GM18526 (cell line): ENCODE results near the gene MED29.

Experiments
- POLR2A ChIP-seq: IDR thresholded peaks from 3 replicates; pipeline ENCODE4 v1.6.1; 2011; ENCODE audit not compliant: insufficient read length; ENCODE audit errors: extremely low read depth

Gene MED29

DNA sequence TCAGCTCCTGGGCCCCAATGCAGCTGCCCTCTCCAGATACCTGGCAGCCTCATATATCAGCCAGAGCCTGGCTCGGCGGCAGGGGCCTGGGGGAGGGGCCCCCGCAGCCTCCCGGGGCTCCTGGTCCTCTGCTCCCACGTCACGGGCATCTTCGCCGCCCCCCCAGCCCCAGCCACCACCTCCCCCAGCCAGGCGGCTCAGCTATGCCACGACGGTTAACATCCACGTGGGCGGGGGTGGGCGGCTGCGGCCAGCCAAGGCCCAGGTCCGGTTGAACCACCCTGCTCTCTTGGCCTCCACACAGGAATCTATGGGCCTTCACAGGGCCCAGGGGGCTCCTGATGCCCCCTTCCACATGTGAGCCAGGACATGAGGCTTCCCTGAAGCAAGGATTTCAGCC is 33.8 kb downstream of the MED29 start:
- no peak for TF ChIP-seq POLR2A

DNA sequence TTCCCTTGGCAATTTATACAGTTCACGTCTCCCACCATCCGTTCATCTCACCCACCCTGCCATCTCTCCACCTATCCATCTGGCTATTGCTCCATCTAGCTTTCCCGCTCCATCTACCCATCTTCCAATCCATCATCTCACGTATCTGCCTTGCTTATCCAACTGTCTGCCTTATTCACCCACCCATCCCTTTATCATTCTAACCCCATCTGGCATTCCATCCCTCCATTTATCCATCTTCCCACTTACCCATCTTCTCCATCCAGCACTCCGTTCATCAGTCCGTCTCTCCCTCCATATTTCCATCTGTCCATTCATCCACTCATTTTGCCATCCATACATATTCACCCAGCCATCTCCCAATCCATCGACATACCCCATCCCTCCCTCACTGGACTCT is 34.6 kb downstream of the MED29 start:
- TF ChIP-seq POLR2A: no peak

DNA sequence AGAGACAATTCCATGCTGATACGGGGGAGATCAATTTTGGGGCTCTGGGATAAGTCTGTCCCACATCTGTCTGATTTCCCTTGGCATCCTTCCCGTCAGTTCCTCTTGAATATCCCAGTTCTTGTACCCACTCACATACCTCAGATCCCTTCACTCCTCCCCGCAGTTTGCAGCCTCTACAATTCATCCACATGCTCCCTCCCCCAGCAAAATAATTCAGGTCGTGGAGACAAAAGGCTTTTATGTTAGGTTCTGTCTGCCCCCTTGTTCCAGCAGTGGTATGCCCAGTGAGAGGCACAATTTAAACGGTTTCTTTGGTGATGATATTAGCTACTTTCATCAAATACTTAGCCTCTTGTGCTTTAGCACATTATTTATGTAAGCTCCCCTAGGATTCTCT is 35.0 kb downstream of the MED29 start:
- TF ChIP-seq POLR2A: no peak

DNA sequence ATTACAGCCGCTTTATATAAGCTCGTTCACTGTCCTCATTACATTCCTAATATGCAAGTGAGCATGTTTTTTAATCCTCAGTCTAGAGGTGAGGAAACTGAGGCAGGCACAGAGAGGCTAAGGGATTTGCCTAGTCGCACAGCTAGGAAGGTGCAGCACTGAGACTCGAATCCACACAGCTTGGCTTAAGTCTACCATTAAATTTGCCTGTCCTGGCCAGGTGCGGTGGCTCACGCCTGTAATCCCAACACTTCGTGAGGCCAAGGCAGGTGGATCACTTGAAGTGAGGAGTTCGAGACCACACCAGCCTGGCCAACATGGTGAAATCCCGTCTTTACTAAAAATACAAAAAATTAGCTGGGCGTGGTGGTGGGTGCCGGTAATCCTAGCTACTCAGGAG is 36.5 kb downstream of the MED29 start:
- no peak for TF ChIP-seq POLR2A

DNA sequence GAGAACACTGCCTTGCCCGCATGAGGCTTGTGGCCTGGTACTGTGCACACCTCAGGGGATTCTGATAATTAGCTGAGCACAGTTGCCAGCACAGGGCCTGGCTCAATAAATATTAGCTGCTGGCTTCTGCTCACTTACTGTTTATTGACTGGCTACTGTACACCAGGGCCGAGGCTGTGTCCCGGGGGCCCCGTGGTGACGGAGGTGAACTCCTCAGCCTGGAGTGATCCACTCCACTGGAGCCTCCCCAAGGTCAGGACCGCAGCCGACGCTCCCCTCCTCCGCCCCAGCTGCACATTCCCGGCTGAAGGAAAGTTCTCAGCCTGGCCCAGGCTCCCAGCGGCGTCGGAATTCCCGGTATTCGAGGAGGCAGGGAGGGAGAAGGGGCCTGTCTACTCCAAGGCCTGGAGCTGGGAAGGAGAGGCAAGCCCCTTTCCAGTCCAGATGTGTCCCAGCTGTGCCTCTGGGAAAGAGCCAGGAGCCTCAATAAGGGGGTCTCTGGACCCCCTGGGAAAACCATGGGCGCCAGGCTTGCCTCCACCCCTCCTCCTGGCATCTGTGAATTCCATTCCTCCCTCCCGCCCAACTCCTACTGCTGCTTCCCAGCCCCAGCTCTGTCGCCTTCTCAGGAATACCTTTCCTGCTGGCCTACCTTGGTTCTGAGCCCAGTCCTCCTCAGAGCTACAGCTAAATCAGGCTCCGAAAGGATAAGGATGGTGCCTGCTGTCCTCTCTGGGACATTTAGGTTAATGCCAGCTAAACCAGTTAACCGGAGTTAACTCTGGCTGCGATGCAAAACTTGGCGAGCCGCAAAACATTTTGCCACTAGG is 37.3 kb downstream of the MED29 start:
- no peak for TF ChIP-seq POLR2A

DNA sequence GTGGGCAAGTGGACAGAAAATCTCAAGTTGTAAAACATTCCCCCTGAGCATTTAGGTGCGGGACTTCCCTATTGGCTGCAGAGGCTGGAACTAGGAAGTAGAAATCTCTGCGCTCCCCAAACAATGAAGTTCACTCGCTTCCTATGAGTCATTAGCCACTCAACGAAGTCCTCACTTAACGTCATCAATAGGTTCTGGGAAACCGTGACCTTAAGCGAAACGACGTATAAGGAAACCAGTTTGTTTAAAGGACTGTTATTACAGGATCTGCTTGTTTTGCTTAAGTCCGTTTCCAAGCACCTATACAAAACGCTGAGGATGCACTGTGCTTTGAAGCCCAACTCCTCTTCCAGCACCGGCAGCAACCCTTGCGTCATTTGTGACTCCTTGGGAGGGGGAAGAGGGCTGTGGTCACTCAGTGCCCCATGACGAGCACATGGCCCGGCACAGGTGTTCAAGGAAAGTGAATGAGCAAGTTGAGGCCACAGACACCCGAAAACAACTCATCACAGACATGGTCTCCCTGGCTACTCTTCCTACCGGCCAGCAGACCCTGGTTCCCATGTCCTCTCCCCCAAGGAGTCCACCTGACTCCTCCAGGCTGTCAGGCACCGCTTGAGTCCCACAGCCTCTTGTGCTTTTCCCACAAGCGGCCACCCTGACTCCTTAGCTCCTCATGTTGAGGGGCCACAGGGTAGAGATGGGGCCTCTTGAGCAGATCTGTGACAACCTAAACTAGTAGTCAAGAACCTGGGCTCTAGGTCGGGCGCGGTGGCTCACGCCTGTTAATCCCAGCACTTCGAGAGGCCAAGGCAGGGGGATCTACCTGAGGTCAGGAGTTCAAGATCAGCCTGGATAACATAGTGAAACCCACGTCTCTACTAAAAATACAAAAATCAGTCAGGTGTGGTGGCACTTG is 39.8 kb downstream of the MED29 start:
- TF ChIP-seq POLR2A: peak; percentile 16

DNA sequence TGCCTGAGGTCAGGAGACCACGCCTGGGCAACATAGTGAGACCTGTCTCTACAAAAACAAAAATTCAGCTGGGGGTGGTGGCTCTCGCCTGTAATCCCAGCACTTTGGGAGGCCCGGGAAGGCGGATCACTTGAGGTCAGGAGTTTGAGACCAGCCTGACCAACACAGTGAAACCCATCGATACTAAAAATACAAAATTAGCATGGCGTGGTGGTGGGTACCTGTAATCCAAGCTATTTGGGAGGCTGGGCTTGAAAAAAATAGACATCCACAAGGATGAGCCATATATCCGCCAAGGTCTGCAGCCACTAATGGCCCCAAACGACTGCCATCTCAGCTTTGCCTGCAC is 41.5 kb downstream of the MED29 start:
- no peak for TF ChIP-seq POLR2A

DNA sequence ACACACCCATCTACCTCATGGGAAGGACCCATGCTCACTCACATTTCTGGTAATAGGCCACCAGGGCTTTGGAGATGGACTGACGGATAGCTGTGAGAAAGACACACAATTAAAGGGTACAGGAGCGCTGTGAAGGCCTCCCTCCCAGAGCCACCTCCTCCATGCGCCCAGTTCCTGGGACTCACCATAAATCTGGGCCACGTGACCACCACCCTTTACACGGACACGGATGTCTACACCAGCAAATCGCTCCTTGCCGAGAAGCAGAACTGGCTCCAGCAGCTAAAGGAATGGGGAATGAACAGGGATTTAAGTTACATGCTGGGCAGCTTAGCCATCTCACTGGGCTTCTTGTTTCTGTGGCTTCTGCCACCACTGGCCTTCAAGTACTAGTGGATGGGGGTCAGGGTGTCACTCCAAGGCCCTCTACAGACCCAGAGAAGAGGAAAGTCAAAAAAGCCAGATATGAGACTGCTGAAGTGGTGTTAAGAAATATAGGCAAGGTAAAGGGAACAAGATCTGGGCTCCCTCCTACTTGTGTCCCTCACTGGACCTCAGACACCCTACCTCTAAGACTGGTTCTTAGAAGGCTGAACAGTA is 42.4 kb downstream of the MED29 start:
- TF ChIP-seq POLR2A: no peak

DNA sequence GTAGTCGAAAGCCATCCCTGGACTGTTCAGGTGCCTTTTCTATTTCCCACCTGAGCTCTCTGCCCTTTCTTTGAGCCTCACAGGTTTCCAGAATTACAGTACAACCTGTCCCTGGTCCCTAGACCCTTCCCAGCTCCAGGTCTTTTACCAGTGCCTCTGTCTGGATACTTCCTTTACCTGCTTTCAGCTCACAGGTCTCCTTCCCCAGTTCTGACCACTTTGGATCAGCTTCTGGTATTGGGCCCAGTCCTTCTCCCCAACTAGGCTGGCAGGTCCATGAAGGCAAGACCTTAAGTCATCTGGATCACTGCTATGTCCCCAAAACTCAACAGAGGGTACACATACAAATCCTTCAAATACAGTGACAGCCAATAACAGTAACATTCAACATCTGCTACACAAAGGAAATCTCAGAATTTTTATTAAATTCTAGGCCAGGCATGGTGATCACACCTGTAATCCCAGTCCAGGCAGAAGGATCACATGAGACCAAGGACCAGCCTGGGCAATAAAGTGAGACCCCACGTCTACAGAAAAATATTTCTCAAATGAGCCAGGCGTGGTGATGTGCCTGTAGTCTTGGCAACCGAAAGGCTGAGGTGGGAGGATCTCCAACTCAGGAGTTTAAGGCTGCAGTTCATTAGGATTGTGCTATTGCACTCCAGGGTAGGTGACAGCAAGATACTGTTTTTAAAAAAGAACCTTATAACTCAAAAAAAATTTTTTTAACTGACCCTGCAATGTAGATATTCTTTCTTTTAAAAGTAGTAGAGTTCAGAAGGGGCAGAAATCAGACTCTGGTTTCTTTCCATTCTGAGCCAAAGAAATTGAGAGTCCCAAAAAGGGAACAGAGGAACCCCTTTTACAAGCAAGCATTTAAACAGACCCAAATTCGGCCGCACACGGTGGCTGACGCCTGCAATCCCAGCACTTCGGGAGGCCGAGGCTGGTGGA is 43.2 kb downstream of the MED29 start:
- TF ChIP-seq POLR2A: no peak

DNA sequence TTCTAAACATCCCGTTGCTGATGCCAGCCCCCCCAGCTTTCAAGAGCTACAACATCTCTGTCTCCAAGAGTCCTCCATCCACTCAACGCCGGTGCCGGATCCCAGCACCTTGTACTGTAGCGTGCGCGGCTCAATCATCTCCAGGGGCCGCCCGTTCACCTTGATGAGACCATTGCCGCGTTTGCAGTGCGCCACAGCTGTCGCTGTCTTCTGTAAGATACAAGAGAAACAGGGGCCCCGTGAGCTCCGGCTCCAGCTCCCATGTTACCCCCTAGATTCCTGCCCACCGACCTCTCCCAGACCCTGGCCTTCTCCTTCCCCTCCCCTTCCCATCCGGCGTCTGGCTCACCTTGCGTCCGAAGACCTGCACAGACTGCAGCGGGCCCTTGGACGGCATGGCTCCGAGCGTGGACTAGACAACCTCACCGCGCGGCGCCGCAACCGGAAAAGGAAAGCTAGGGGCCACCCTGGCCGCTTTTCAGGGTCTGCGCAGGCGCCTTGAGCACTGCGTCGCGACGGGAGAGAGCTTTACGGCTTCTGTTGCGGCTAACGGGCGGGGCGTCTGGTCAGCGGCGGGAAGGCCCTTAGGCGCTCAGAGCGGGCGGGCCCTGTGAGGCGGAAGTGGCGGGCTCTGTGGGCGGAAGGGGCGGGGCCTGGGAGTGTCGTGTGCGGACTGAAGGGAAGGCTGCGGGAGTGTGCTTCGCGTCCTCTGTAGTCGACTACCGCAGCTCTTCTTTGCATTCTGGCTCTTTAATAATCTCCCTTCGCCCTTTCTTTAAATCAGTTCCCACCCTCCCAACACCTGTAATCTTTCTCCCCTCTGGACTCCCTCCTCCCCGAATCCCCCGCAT is 44.5 kb downstream of the MED29 start, which contains the start of gene RPS16:
Gene RPS16 (minus strand): TSS at position 451 of the 851 bp plus-strand sequence. CDS start 54 bp downstream, at position 397.
- TF ChIP-seq POLR2A: peak; percentile 98

DNA sequence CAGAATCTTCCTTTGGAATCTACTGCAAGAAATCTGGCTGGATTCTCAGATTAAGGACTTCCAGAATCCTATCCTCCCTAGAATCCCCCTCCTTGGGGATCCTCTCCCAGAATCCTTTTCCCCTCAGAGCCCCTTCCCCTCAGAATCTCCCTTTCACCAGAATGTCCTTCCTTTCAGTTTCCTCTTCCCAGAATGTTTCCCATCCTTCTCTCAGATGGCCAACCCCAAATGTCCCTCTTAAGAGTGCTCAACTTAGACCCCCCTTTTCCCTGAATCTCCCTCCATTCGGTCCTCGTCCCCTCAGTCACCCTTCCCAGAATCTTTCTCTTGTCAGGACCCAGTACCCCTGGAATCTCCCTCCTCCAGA is 45.2 kb downstream of the MED29 start:
- no peak for TF ChIP-seq POLR2A

DNA sequence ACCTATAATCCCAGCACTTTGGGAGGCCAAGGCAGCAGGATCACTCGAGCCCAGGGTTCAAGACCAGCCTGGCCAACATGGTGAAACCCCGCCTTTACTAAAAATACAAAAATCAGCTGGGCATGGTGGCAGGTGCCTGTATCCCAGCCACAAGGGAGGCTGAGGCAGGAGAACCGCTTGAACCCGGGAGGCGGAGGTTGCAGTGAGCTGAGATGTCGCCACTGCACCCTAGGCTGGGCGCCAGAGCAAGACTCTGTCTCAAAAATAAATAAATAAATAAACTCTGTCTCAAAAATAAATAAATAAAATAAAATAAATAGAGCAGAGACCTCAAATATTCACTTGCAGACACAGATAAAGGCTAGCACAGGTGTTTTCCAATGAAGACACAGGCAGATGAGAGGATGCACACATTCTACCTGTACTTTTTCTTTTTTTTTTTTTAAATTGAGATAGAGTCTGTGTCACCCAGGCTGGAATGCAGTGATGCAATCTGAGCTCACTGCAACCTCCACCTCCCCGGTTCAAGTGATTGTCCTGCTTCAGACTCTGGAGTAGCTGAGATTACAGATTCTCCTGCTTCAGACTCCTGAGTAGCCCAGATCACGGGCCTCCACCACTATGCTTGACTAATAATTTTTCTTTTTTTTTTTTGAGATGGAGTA is 47.2 kb downstream of the MED29 start:
- TF ChIP-seq POLR2A: no peak

DNA sequence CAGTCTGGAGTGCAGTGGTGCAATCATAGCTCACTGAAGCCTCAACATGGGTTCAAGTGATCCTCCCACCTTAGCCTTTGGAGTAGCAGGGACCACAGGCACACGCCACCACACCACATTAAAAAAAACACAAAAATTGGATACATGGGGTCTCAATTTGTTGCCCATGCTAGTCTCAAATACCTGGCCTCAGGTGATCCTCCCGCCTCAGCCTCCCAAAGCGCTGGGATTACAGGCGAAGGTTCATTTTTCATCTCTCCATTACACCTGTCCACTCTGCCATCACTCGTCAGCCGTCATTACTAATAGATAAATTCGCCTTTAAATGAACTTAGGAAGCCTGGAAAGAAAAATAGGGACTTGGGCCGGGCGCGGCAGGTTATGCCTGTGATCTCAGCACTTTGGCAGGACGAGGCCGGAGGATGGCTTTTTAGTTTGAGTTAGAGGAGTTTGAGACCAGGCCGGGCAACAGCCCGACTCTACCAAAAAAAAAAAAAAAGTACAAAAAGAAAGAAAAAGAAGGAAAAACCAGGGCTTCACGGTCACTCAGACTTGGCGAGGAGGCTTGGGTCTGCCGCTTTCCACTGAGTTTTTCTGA is 53.5 kb downstream of the MED29 start:
- no peak for TF ChIP-seq POLR2A
